Renal cortical epithelial cell (primary cell): ENCODE results near the gene MYDGF. TPM values are rescaled to one million over a fixed set of nuclear protein-coding genes. Genes with fewer than 3 reads are reported as not detected.

Experiments used
- DNase-seq: peaks from one replicate; pipeline ENCODE4 v3.0.0-alpha.2; 2011; ENCODE audit warnings: low read depth
- total RNA-seq: library from RNA; depleted of rRNA; stranded (reverse); fragments of >200 nt; gene quantifications from 2 replicates; pipeline ENCODE4 v1.2.3, GENCODE V29; 2014

The MYDGF gene
- total RNA-seq, 1 donor from 2014 or later, result 52.1 TPM

DNA sequence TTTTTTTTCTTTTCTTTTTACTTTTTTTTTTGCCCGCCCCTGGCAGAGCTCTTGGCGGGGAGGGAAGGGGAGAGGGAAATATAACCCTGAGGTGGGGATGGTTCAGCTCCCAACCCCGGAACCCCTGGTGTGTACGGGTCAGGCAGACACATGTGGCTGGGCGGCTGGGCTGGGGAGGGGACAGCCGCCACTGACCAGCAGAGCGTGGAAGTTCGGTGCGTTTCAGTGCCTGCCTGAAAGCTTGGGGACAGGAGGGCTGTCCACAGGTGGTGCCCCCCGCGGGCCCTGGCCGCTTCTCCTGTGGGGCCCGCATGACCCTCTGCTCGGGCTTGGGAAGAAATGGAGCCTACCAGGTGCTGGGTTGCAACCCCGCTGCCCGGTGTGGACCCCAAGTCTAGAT is 5.2 kb upstream of the MYDGF start:
- no peak for DNase-seq

DNA sequence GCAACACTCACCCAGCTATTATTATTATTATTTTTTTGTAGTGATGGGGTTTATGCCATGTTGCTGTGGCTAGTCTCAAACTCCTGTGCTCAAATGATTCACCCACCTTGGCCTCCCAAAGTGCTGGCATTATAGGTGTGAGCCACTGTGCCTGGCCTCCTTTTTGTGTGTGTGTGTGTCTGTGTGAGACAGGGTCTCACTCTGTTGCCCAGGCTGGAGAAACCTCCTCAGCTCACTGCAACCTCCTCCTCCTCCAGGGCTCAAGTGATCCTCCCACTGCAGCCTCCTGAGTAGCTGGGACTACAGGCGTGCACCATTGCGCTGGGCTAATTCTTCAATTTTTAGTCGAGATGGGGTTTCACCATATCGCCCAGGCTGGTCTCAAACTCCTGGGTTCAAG is 3.6 kb upstream of the MYDGF start:
- no peak for DNase-seq

DNA sequence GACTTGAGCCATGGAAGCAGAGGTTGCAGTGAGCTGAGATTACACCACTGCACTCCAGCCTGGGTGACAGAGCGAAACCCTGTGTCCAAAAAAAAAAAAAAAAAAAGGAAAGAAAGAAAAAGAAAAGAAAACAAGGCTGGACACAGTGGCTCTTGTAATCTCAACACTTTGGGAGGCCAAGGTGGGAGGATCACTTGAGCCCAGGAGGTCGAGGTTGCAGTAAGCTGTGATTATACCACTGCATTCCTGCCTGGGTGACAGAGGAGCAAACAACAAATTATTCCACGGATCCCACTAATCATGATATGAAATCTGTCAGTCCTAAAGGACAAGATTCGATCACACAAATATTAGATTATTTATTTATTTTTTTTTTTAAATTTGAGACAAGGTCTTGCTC is 3.1 kb upstream of the MYDGF start:
- no peak for DNase-seq

DNA sequence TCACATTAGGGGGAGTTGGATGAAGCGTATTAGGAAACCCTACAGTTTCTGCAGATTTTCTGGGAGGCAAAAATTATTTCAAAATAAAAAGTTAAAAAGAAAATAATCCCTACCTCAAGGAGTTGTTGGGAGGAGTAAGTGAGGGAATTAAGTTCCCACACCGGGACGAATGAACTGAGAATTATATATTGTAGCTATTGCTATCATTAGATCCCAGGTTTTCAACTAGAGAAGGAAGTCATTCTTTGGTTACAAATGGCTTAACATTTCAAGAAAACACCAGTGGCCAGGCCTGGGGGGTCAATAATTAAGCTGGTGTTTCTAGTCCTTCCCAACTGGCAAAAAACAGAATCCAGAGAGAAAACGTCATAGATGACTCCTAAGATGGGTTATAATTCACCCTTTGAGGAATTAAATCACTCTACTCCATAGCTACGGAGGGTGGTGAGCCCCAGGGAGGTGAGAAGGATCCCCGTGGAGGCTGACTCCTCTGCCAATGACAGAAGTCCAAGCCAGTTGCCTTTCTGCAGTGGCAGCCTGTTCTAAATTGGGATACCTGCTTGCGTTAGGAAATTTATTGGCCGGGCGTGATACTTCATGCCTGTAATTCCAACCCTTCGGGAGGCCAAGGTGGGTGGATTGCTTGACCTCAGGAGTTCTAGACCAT is 1.2 kb upstream of the MYDGF start:
- peak; percentile 79 for DNase-seq

DNA sequence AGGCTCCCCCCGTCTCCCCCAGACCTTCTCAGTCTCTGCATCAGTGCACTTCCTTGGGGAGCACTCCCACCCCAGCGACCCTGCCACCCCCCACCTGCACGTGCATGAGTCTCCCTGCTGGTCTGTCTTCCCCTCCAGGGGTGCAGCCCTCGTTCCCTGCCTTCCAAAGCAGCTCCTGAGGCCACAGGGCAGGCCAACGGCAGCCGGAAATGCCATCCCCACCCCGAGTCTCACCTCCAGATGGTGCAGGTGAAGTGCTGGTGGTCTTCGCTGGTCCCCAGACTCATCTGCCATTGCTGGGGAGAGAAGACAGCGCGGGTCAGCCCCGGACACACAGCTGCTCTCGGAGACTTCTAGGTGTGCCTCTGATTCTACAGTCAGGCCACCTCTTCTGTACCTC is 5.5 kb downstream of the MYDGF start:
- no peak for DNase-seq

DNA sequence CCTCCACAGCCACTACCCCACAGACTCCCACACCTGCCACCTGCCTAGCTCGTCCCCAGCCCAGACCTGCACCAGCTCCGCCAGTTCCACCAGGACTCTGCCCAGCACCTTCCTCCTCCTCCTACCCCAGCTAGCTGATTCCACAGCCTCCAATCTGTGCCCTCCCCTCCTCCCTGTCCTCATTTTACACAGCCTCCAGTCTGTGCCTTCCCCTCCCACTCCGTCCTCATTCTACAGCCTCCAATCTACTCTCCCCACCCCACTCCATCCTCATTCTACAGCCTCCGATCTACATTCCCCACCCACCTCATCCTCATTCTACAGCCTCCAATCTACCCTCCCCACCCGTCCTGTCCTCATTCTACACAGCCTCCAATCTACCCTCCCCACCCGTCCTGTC is 7.3 kb downstream of the MYDGF start:
- no peak for DNase-seq

DNA sequence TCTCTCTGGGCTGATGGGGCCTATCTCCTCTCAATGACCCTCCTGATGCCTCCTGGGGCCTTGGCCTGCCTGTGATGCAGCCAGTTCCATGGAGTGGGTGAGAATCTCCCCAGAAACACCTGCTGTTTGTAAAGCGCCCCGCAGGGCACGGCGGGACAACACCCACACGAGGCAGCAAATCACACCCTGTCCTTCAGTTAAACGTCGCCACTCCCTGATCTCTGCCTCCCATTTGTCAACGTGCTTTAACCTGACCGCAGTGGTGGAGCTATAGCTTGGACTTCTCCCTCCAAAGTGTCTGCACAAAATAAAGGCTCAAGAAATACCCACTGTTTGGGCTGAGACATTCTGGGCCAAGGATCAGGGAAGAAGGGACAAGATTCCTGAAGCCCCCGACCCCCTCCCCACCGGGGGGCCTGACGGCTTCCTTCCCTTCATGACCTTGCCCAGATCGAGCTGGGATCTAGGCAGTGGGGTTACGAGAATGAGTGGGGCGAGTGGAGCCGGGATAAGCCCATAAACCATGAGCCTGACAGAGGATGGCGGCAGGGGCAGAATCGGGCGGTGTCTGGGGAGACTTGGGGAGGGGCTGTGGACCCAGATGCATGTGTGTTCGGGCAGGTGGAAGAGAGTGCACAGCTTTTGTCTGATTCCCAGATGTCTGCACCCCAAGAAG is 8.0 kb downstream of the MYDGF start:
- DNase-seq, result no peak

DNA sequence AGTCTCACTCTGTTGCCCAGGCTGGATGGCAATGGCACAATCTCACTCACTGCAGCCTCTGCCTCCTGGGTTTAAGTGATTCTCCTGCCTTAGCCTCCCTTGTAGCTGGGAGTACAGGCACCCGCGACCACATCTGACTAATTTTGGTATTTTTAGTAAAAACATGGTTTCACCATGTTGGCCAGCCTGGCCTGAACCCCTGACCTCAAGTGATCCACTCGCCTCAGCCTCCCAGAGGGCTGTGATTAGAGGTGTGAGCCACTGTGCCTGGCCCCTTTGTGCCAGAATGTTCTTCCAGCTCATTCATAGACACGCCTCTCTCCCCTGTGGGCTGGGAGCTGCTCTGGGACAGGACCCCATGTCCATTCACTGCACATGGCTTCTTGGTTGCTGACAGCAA is 9.1 kb downstream of the MYDGF start:
- DNase-seq, result no peak

DNA sequence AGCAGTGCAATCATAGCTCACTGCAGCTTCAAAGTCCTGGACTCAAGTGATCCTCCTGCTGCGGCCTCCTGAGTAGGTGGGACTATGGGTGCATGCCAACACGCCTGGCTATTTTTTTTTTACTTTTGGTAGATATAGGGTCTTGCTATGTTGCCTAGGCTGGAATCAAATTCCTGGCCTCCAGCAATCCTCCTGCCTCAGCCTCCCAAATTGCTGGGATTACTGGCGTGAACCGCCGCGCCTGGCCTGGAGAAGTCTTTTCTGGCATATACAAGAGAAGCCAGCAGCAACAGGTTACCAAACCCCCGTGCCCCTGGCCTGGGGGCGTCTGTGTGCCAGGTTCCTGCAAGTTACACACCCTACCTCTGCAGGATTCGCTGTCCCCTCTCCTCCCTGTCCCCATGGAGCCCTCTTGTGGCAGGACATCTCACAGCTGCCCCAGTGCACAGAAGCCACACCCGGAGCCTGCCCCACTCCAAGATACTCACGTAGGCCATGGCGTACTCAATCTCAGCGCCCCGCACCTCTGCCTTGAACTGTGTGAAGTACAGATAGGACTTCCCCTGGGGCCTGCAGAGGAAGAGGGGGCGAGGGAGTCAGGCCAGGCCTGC is 9.9 kb downstream of the MYDGF start:
- no peak for DNase-seq

DNA sequence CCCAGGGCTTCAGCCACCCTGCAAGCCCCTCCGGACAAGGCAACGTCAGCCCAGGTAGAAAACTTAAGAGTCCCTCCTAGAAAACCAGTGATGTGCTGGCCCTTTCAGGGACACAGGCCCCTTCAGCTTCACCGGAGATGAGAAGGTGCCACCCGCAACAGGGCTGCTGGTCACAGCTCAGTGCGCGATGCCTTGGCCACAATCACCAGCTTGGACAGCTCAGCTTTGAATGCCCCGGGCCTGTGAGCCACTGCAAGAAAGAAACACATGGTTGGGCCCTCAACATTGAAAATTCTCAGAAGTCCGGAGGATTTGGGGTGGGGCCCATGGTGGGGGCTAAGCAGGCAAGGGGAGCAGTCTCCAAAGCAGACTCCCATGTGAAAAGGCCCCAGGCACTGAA is 12.3 kb downstream of the MYDGF start:
- no peak for DNase-seq

DNA sequence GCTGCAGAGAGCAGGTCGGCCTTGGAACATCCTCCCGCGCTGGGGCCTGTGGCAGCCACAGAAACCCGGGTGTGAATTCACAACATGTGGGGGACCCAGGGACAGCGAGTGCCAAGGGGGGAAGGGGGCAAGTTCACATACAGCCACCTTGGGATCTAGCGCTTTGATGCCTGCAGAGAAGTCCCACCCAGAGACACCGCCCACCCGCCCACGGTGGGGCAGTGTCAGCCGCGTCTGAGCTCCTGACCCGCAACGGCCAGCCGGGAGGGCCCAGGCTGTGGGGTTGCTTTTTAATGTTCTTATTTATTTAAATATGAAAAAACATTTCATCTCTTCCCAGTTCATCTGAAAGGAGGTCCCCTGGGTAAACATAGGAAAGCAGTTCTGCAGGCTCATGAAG is 12.9 kb downstream of the MYDGF start:
- DNase-seq, result no peak

DNA sequence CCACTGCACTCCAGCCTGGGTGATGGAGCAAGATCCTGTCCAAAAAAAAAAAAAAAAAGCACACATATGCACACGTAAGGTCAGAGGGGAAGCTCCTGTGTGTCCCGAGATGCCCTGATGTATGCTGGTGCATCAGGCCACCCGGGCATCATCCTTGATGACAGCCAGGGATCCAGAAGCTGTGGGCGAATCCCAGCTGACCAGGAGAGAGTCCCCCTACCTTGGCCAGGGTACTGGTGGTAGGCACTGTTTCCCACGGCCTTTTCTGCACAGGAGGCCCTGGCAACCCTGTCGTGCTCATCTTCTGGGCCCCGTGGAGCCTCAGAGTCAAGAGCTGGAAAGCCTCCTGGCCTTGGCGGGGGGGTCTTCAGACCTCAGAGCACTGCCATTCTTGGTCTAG is 14.0 kb downstream of the MYDGF start:
- DNase-seq, result no peak

DNA sequence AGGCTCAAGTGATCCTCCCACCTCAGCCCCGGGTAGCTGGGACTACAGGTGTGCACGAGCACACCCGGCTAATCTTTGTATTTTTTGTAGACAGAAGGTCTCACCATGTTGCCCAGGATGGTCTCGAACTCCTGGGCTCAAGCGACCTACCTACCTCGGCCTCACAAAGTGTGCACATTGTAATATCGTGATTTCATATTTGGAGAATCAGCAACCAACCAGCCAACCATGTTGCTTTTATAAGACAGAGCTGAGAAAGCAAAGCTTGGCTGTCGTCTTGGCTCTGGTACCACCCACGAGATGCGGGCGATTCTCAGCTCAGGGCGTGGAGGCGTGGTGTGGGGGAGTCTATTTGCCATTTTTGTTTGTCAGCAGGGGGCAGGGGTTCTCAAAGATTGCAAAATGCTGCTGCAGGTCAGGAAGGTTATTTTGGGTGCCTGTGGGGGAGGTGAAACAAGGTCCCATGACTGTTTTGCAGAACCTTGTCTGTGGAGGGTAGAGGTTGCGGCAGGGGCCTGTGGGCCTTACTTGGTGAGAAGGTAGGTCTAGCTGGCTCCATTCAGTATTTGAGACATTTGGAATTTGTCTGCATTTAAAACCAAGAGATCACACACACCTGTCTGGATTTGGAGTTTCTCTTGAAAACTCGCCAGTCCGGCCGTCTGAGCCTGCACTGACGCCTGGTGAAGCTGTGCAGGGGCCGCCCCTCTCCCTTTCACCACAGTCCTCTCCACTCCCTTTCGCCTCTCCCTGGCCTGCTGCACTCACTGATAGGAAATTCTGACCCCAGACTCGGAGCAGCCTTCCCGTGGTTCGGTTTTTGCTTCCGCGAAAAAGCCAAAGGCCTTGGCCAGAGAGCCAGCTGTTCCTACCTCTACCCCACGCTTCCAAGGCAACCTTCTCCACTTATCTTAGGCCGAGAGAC is 15.4 kb downstream of the MYDGF start:
- DNase-seq, result no peak

DNA sequence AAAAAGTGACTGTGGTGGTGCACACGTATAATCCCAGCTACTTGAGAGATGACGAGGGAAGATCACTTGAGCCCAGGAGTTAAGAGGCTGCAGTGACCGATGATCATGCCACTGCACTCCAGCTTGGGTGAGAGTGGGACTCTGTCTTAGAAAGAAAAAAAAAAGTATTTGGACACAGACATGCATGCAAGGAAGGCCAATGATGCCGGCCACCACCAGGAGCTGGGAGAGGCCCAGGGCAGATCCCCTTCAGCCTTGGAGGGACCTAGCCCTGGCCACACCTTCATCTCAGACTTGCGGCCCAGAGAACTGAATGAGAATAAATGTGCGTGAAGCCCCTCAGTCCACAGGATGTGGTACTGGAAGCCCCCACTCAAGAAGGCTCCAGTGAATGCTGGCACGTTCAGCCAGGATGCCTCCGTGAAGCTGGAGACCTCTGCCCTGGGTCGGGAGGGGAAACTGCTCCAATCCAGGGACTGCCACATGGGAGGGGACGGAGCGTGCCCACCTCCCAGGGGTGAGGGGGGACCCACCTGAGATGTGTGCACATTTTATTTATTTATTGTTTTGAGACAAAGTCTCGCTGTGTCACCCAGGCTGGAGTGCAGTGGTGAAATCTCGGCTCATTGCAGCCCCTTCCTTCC is 16.2 kb downstream of the MYDGF start:
- DNase-seq, result no peak

DNA sequence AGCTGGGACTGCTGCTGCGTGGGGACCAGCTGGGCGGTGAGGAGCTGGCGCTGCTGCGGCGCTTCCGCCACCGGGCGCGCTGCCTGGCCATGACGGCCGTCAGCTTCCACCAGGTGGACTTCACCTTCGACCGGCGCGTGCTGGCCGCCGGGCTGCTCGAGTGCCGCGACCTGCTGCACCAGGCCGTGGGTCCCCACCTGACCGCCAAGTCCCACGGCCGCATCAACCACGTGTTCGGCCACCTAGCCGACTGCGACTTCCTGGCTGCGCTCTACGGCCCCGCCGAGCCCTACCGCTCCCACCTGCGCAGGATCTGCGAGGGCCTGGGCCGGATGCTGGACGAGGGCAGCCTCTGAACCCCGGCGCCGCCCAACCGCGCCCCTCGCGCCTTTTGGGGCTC is 18.1 kb downstream of the MYDGF start:
- DNase-seq, result no peak

DNA sequence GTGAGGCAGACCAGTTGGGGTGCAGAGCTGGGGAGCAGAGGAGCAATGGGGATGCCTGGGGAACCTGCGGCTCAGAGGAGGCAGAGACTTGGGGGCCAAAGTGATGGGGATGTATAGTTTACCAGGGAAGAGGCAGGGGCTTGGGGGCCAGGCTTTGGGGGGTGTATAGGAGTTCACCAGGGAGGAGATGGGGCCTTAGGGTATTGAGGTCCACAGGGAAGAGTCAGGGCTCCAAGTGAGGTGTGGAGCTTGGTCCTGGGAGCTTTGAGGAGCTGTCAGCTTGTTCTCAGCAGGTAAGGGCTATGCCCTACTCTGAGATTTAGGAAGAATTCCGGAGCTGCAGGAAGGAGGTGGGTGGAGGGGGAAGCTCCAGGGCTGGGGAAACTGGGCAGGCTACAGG is 20.0 kb downstream of the MYDGF start:
- no peak for DNase-seq

DNA sequence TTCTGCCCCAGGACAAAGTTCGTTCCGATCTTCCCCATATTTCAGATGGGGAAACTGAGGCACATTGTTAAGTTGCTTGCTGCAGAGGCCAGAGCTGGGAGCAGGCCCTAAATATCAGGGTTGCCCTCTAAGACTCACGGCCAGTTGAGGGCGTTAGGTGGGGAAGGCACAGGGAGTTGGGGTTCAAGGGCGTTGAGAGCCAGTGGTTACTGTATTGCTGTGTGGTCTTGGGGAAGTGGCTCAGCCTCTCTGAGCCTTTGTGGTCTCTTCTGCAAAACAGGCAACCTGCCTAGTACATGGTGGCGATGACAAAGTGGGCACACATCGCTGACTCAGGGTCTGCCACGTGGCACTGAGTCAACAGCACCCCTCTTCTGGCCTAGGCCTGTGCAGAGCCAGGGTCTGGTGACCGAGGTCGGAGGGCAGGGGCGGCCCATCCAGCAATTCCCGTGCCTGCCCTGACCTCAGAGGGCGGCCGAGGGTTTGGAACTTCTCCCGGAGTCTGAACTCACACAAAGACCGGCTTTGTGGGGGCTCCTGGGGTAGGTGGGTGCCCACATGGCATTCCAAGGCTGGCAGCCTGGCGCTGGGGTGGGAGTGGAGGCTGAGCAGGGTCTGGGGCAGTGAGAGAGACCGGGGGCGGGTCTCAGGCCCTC is 20.6 kb downstream of the MYDGF start:
- DNase-seq, result no peak

DNA sequence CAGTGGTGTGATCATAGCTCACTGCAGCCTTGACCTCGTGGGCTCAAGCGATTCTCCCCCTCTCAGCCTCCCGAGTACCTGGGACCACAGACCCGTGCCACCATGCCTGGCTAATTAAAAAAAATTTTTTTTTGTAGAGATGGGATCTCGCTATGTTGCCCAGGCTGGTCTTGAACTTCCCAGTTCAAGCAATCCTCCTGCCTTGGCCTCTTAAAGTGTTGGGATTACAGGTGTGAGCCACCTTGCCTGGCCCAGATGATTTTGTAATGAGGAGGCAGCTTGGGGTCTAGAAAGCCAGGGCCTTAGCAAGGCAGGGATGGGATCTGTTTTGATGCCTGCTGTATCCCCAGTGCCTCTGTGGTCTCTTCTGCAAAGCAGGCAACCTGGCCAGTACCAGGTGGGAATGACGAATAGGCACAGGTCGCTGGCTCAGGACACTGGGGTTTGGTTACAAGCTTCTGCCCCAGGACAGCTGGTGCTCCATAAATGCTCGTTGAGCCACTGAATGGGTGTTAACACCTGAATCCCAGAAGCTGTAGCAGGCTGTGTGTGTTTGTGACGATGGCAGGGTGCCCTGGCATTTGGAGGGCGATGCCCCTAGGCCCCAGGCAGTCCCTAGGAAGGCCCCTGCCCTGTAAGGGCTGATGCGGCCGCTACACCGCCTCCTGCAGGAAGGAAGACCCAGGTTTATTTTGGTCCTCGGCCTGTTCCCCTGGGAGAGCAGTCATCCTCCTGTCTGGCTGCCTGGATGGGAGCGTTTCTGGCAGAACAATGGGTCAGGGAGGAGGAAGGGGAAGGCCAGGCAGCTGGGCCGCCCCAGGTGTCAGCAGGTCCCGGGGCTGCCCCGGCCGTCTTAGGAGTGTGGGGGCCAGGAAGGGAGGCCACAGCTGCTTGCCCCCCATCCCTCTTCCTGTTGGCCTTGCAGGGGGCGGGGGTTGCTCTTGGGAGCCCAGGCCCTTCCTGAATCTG is 22.2 kb downstream of the MYDGF start:
- no peak for DNase-seq

DNA sequence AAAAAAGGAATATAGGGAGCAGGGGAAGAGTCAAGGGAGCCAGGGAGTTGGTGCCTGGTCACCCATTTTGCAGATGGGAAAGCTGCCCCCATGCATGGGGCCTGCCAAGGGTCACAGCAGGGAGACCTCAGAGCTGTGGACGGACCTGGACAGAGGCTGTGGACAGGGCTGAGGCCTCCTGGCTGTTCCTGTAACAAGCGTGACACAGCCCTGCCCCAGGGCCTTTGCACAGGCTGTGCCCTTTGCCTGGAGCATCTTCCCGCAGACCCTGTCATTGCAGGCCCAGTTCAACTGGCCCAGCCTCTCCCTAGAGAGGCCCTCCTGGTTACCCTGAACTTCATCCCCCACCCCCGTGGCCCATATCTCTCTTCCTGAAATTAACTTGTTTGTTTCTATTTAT is 24.4 kb downstream of the MYDGF start:
- DNase-seq, result no peak

DNA sequence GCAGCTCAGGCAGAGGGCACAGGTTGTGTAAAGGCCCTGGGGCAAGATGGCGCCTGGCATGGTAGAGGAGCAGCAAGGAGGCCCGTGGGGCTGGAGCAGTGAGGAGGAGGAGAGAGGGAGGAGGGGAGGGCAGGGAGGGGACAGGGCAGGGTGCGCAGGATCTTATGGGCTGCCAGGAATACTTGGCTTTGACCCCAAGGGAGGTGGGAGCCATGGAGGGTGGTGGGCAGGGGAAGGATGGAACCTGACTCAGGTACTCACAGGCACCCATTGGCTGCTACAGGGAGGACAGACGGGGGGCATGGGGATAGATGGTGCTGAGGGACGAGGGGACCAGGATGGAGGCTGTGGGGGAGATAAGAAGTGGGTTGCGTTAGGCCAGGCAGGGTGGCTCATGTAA is 27.5 kb downstream of the MYDGF start:
- no peak for DNase-seq
